PC-3 (cell line): ENCODE measurements around the gene SDC1. TPM values are rescaled to one million over a fixed set of nuclear protein-coding genes. Genes with fewer than 3 reads are reported as not detected.

Source experiments
- ATAC-seq: fragments of 200-7000 bp; cut with Tn5 transposase; 2 replicates; pipeline ENCODE4 v1.9.1; 2020; ENCODE audit warnings: mild to moderate bottlenecking, moderate library complexity
- BruUV-seq: library from RNA; stranded (reverse); fragments of 400-500 nt; replicated peaks from 2 replicates; lab custom pipeline; 2021; lab: Mats Ljungman, UMichigan
- CTCF ChIA-PET: fragments of 300-600 bp; sonication (Branson Sonifier 250); formaldehyde crosslinking; loops from one replicate; lab custom pipeline; 2022; ENCODE audit warnings: antibody characterized with exemption; lab: Charles Lee
- POLR2A ChIA-PET: fragments of 300-600 bp; sonication (Branson Sonifier 250); formaldehyde crosslinking; loops from one replicate; lab custom pipeline; 2022; ENCODE audit warnings: antibody characterized with exemption; ENCODE audit not compliant: unreplicated experiment; lab: Charles Lee
- DNase-seq: peaks from one replicate; pipeline ENCODE4 v3.0.0-alpha.2; 2015
- H2AFZ ChIP-seq: fragments of 300-600 bp; sonication (generic); 2 replicates; pipeline ENCODE4 v1.6.0; 2016; ENCODE audit warnings: antibody characterized with exemption, low read length
- H3F3A ChIP-seq: fragments of 300-600 bp; sonication (generic); one replicate; pipeline ENCODE4 v1.6.0; 2017; ENCODE audit warnings: antibody characterized with exemption, low read length, control low read depth, mild to moderate bottlenecking; ENCODE audit not compliant: unreplicated experiment
- H3K27ac ChIP-seq: fragments of 300-600 bp; sonication (generic); 2 replicates; pipeline ENCODE4 v1.5.1; 2016; ENCODE audit warnings: mild to moderate bottlenecking, low read length
- H3K27me3 ChIP-seq: fragments of 300-600 bp; sonication (generic); 2 replicates; pipeline ENCODE4 v1.6.1; 2016; ENCODE audit warnings: low read length, mixed read lengths
- H3K36me3 ChIP-seq: fragments of 300-600 bp; sonication (generic); 2 replicates; pipeline ENCODE4 v1.6.1; 2016; ENCODE audit warnings: low read depth, mixed run types, low read length, mixed read lengths
- H3K4me1 ChIP-seq: fragments of 300-600 bp; sonication (generic); 2 replicates; pipeline ENCODE4 v1.5.1; 2016; ENCODE audit warnings: low read length; ENCODE audit not compliant: insufficient read depth
- H3K4me2 ChIP-seq: fragments of 300-600 bp; sonication (generic); 2 replicates; pipeline ENCODE4 v1.6.0; 2016; ENCODE audit warnings: low read length
- H3K4me3 ChIP-seq: fragments of 300-600 bp; sonication (generic); 2 replicates; pipeline ENCODE4 v1.5.1; 2016; ENCODE audit warnings: mild to moderate bottlenecking, low read length, mixed read lengths
- H3K79me2 ChIP-seq: fragments of 300-600 bp; sonication (generic); 2 replicates; pipeline ENCODE4 v1.6.1; 2017; ENCODE audit warnings: low read length, mixed read lengths
- H3K9ac ChIP-seq: fragments of 300-600 bp; sonication (generic); 2 replicates; pipeline ENCODE4 v1.6.0; 2016; ENCODE audit warnings: mild to moderate bottlenecking, low read length
- H3K9me2 ChIP-seq: fragments of 300-600 bp; sonication (generic); replicated peaks from 2 replicates; pipeline ENCODE4 v1.6.1; 2016; ENCODE audit warnings: mixed run types, low read length, mixed read lengths
- H3K9me3 ChIP-seq: fragments of 300-600 bp; sonication (generic); 2 replicates; pipeline ENCODE4 v1.6.1; 2016; ENCODE audit warnings: low read length, mixed read lengths
- H4K20me1 ChIP-seq: fragments of 300-600 bp; sonication (generic); 2 replicates; pipeline ENCODE4 v1.6.1; 2016; ENCODE audit warnings: low read length, mixed read lengths
- CTCF ChIP-seq: fragments of 300-600 bp; sonication (generic); conservative IDR thresholded peaks from 2 replicates; pipeline ENCODE4 v1.5.1; 2017; ENCODE audit warnings: antibody characterized with exemption, low read depth, mild to moderate bottlenecking, low read length
- EZH2 ChIP-seq: fragments of 300-600 bp; sonication (generic); IDR thresholded peaks from one replicate; pipeline ENCODE4 v1.6.1; 2017; ENCODE audit warnings: antibody characterized with exemption, mild to moderate bottlenecking, low read length; ENCODE audit not compliant: unreplicated experiment
- EZH2phosphoT487 ChIP-seq: fragments of 300-600 bp; sonication (generic); IDR thresholded peaks from 2 replicates; pipeline ENCODE4 v1.6.1; 2018; ENCODE audit warnings: mild to moderate bottlenecking, antibody characterized with exemption, low read length, borderline replicate concordance
- intact Hi-C: fragments of 100-400 bp; cut with micrococcal nuclease; formaldehyde crosslinking; loops from 2 replicates; pipeline ENCODE4 v1.9.0; 2023
- total RNA-seq: library from RNA; depleted of rRNA; stranded (reverse); fragments of >200 nt; gene quantifications from 2 replicates; pipeline ENCODE4 v1.2.3, GENCODE V29; 2014; rRNA removed

The SDC1 gene
- total RNA-seq, 1 experiment from 2014 or later = 358 TPM

GRCh38 chr2:20153131-20153851 lies 71.6 kb downstream of the SDC1 start:
- no peak overlapping the region for H2AFZ ChIP-seq
- no peaks in the 10 kb centered on the region for H4K20me1 ChIP-seq
- H3K9me2 ChIP-seq = no peaks in the 10 kb centered on the region
- ATAC-seq (no peak), DNase-seq (no peak)
- no TSS peak for BruUV-seq
- no peaks in the 10 kb centered on the region for H3F3A ChIP-seq
- intact Hi-C loops = no loop called here
- no peak overlapping the region for H3K9ac ChIP-seq
- H3K9me3 ChIP-seq = no peaks in the 10 kb centered on the region
- no peaks in the 10 kb centered on the region for H3K36me3 ChIP-seq
- ChIA-PET POLR2A (no interaction called here), CTCF (no interaction called here)
- H3K79me2 ChIP-seq = no peaks in the 10 kb centered on the region
- no peak overlapping the region for H3K4me3 ChIP-seq
- H3K4me2 ChIP-seq = no peak overlapping the region
- TF ChIP-seq CTCF (no peak), EZH2phosphoT487 (no peak), EZH2 (no peak)
- H3K27me3 ChIP-seq = no peaks in the 10 kb centered on the region
- no peak overlapping the region for H3K27ac ChIP-seq
- peaks cover 10% of the 10 kb centered on the region for H3K4me1 ChIP-seq

GRCh38 chr2:20150806-20151571 lies 73.9 kb downstream of the SDC1 start:
- H3K9ac ChIP-seq = no peak overlapping the region
- no peaks in the 10 kb centered on the region for H4K20me1 ChIP-seq
- H3K4me1 ChIP-seq = peaks cover 10% of the 10 kb centered on the region
- no peaks in the 10 kb centered on the region for H3F3A ChIP-seq
- H3K79me2 ChIP-seq = no peaks in the 10 kb centered on the region
- H3K9me2 ChIP-seq = no peaks in the 10 kb centered on the region
- H3K27ac ChIP-seq = no peak overlapping the region
- no peaks in the 10 kb centered on the region for H3K9me3 ChIP-seq
- no TSS peak for BruUV-seq
- no peak overlapping the region for H3K4me2 ChIP-seq
- H3K27me3 ChIP-seq = no peaks in the 10 kb centered on the region
- ChIA-PET CTCF (no interaction called here), POLR2A (no interaction called here)
- ATAC-seq (no peak), DNase-seq (no peak)
- TF ChIP-seq EZH2 (no peak), CTCF (no peak), EZH2phosphoT487 (no peak)
- no peak overlapping the region for H2AFZ ChIP-seq
- no peaks in the 10 kb centered on the region for H3K36me3 ChIP-seq
- intact Hi-C loops = no loop called here
- no peak overlapping the region for H3K4me3 ChIP-seq

Other genes starting within 250 kb of the SDC1 start
- 6.6 and 8.9 TPM in 2 replicates for gene WDR35, start 235.0 kb downstream of the SDC1 start, total RNA-seq
- 1.1 and 1.6 TPM in 2 replicates for gene MATN3, start 212.5 kb downstream of the SDC1 start, total RNA-seq
- 54.5 and 62.7 TPM in 2 replicates for gene LAPTM4A, start 173.5 kb downstream of the SDC1 start, total RNA-seq
- 14.9 and 25.3 TPM in 2 replicates for gene PUM2, start 125.7 kb upstream of the SDC1 start, total RNA-seq
- gene RHOB, start 221.9 kb upstream of the SDC1 start, total RNA-seq = 88.5 and 108 TPM in 2 replicates